GM12878 (cell line): ENCODE data around the gene ACVR1.

Source experiments
- JUND ChIP-seq: IDR thresholded peaks from 2 replicates; pipeline ENCODE4 v1.6.1; 2012; ENCODE audit warnings: low read depth, mild to moderate bottlenecking, low read length, improper control_type of control experiment, moderate library complexity
- TCF12 ChIP-seq: IDR thresholded peaks from 2 replicates; pipeline ENCODE4 v1.6.1; 2011; ENCODE audit warnings: low read depth, mild to moderate bottlenecking, low read length

DNA sequence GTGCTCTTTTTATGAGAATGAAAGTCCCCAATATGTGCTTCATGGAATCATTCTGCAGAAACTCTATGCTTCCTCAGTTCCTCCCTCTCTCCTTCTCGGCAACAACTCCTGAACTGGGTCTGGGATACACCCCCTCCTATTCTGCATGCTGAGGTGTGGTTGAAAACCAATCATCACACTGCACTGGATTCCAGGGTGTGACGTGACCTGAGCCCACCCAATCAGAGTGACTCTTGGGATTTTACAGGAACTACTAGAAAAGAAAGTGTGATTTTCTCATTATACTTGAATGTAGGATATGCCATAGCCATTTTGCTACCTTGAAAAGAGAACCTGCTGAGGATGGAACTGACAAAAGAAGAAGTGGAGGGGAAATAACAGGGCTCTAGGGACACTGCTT, 36.3 kb downstream of the ACVR1 start:
- TF ChIP-seq JUND = no peak
- TF ChIP-seq TCF12 = no peak
